Loucy (cell line): ENCODE results near the gene ACCSL.

Experiments used
- EZH2phosphoT487 ChIP-seq: fragments of 200-600 bp; IDR thresholded peaks from 2 replicates; pipeline ENCODE4 v1.6.1; 2018; ENCODE audit warnings: antibody characterized with exemption, mild to moderate bottlenecking, moderate library complexity, borderline replicate concordance
- TF ChIP-seq, protein P1 (sequence below): fragments of 200-600 bp; sonication (generic); conservative IDR thresholded peaks from 2 replicates; pipeline ENCODE4 v1.5.1; 2014; ENCODE audit warnings: mild to moderate bottlenecking, antibody characterized with exemption, low read length

DNA sequence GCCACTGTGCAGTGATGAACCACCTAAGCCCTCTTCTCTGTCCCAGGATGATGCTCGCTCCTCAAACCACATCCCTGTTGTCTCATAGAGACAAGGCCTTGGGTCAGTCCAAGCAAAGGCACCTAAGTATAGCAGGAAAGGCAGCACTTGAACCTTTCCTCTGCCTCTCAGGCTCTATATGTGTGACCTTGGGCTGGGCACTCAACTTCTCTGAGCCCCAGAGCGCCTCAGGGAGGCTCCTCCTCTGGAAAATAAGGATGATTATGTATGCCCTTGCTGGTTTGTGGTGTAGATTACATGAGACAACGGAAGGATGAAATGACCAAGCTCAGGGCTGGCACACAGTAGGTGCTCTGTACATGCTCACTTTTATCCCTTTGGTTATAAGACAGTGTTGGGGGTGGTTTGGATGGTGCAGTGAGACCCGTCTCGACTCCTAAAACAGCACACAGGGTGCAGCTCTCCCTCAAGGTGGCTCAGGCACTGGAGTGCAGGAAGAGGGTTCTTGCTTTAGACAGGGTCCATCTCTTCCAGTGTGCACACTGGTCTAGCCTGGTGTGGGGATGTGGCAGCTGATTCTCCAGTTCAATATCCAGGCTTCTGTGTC is 40.2 kb upstream of the ACCSL start:
- TF ChIP-seq, protein P1, sequence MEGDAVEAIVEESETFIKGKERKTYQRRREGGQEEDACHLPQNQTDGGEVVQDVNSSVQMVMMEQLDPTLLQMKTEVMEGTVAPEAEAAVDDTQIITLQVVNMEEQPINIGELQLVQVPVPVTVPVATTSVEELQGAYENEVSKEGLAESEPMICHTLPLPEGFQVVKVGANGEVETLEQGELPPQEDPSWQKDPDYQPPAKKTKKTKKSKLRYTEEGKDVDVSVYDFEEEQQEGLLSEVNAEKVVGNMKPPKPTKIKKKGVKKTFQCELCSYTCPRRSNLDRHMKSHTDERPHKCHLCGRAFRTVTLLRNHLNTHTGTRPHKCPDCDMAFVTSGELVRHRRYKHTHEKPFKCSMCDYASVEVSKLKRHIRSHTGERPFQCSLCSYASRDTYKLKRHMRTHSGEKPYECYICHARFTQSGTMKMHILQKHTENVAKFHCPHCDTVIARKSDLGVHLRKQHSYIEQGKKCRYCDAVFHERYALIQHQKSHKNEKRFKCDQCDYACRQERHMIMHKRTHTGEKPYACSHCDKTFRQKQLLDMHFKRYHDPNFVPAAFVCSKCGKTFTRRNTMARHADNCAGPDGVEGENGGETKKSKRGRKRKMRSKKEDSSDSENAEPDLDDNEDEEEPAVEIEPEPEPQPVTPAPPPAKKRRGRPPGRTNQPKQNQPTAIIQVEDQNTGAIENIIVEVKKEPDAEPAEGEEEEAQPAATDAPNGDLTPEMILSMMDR = no peak
- TF ChIP-seq EZH2phosphoT487 = no peak
